ENCODE results near the gene VAMP2.

The VAMP2 gene

DNA sequence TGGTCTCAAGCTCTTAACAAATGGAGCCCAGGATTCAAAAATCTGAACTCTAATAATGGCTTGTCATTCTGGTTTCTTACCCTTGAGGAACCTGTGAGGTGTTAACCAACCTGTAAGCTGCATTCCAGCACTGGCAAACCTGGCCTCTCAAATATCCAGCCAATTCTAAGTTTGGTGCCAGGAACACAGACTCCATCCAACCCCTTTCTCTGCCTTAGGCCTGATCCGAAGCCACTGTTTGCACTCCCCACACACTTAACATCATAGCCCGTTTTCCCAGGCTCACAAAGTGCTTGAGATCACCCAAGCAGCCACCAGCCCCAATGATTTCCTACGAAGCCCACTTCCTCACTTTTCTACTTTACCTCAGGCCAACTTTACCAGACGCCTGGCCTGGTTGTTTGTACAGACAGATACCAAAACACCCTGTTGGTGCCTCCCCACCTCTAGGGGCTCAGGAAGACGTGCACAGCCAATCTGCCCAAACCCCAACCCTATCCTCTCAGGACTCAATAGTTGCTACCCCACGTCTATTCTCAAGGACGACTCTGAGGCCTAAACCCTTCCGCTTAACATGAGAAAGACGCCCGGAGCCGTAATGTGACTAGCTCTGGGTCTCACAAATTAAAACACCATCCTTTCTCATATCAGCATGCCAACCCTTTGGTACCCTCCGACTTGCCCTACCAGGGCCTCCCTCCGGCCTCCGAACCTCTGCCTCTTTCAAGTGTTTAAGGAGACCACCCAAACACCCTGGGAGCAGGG, 7.3 kb downstream of the VAMP2 start:
- DNase-seq (ENCODE audit: low read depth in 2 of 2), result no peak

DNA sequence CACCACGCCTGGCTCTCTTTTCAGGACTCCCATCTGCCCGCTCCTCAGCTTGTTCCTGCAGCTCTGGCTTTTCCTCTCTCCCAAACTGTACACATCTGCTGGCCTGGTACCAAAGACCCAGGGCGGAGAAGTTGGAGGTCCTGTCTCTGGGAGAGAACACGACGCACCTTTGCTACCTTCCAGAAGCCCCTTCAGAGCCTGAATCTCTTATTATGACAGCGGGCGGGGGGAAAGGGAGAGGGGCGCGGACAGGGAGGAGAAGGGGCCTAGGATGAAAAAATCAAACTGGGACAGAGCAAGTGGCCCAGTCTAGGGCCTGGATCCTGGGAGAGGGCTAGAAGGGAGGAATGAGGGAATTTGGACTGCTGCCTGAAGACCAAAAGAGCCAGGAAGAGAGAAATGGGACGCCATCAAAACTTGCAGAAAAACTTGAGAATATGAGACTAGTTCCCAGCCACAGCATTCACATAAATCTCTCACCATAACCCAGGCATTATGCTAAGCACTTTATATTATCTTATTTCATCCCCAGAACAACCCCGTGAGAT, 8.1 kb downstream of the VAMP2 start:
- DNase-seq (ENCODE audit: low read depth in 2 of 2), result no peak

DNA sequence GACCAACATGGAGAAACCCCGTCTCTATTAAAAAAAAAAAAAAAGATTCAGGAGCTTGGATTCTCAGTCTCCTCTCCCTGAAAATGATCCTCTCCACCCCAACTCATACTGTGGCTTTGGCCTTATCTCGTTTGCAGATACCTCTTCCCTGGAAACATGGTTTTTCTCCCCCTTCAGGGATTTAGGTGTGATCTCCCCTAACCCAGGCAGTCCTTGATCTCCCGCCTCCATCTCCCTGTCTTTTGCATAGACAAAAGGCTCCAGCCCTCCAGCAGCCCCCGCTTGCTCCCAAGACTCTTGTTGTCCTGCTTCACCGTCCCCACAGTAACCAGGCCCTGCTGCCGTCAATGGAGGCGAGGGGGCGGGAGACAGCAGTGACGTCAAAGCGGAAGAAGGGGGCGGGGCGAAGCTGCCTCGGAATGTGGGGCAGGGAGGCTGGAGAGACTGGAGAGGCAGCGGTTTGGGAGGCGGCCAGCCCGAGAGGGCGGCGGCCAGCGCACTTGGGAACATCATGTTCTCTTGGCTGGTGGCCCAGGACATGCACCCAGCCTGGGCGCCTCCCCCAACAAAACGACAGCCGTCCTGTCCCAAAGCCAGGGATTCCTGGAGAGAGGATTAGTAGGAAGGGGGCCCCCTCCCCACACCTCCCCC, 8.7 kb downstream of the VAMP2 start:
- DNase-seq (ENCODE audit: low read depth in 2 of 2), result peak; percentile 97

DNA sequence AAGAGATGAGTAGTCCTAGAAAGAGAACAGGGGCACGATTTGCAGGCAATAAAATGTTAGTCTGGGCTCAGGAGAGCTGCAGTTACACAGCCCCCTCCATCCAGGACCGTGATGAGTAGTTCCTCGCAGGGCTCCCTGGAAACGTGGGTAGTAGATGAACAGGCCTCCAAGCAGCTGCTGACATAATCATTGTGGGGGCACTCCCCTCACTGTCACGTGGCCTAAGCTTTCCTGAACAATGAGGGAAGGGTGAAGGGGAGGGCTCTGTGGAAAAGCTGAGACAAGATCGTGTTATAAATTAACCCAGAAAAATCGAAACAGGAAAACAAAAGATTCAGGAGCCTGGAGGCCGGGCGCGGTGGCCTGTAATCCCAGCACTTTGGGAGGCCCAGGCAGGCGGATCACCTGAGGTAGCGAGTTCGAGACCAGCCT, 9.2 kb downstream of the VAMP2 start:
- peak; percentile 92 to 94 for DNase-seq (ENCODE audit: low read depth in 2 of 2)

DNA sequence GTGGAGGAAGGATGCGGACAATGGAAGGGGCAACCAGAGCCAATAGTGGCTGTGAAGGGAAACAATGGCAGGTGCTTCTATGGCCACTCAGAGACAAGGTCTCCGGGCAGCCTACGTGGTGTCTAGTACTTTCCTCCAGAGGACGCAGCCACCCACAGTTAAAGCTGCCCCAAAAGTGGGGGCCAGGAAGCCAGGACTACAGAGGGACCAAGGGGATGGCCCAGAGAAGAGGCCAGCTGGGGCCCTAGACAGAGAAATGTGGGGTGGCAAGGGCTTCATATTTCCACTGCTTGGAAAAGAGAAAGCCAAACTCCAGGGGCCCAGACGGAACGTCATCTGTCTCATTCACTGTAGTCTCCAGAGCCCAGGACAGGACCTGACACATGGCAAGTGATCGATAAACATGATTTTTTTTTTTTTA, 9.7 kb downstream of the VAMP2 start:
- no peak for DNase-seq (ENCODE audit: low read depth in 2 of 2)

DNA sequence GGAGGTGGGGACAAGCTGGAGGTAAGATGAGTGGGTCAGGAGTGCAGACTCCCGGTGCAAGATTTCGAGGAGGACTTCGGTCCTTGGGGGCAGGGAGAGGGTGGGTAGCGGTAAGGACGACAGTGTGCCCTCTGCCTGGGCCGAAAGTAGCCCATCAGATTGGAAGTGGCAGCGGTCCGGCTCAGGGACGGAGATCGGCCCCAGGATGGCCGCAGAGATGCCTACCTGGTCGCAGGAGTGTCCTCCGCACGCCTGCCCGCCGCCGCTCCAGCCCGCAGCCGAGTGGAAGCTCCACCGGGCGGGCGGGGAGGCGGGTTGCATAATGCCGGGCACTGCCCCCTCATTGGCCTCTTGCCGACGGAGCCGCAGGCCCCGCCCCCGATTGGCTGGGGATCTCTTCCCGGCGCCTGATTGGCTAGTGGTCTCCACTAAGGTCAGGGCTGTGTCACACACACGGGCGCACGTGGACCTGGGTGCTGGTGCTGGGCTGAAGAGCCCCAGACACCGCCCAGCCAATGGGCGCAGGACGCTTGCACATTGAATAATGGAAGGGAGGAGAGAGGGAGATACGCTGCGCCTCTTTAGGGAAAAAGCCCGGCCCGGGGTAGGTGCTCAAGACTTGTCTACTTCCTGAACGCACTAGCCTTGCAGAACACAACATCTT, 10.5 kb downstream of the VAMP2 start, which contains the start of gene PER1:
TSS of gene PER1 (minus strand) at position 293 of the 664 bp plus-strand sequence. CDS start 1,698 bp downstream, outside the sequence.
- DNase-seq (ENCODE audit: low read depth in 2 of 2), result peak; percentile 78 to 81

DNA sequence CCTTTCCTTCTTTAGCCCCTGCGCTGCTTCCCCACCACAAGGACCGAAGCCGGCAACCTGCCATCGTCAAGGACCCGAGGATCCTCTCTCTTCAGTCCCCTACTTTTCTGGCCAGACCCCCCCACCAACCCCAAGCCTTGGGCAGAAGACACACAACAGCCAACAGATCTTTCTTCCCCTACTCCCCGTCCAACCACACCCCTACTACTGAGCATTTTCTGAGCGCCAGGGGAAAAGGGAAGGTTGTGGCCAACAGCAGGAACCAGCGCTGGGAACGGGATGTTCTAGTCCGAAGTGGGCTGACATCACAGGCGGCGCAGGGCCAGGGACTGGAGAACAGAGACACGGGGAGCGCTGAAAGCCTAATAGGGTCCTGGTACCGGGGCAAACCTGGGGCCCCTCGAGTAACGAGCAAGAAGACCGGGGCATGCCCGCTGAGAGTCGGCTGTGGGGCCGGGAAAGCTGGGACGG, 11.1 kb downstream of the VAMP2 start:
- no peak for DNase-seq (ENCODE audit: low read depth in 2 of 2)

DNA sequence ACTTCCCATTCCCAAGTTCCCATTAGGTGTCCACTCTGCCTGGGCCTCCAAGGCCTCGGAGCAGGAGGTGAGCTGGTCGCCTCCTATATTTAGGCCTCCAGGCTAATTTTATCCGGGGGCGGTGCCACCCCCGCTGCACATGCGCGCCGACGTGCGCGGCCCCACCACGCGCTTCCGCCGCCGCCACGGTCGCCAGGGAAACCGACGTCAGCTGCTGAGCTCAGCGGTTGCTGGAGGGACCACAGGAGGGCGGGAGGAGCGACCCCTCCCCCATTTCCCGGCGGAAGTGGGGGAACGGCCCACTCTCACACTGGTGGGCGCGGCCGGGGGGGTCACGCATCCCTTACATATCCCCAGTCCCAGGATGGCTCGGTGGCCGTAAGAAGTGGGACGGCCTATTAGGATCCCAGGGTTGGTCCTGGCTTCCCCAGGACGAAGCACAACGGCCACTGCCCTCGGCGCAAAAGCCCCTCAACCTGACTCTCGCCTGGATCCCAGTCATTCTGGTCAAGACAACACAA, 11.6 kb downstream of the VAMP2 start:
- peak; percentile 66 to 67 for DNase-seq (ENCODE audit: low read depth in 2 of 2)

DNA sequence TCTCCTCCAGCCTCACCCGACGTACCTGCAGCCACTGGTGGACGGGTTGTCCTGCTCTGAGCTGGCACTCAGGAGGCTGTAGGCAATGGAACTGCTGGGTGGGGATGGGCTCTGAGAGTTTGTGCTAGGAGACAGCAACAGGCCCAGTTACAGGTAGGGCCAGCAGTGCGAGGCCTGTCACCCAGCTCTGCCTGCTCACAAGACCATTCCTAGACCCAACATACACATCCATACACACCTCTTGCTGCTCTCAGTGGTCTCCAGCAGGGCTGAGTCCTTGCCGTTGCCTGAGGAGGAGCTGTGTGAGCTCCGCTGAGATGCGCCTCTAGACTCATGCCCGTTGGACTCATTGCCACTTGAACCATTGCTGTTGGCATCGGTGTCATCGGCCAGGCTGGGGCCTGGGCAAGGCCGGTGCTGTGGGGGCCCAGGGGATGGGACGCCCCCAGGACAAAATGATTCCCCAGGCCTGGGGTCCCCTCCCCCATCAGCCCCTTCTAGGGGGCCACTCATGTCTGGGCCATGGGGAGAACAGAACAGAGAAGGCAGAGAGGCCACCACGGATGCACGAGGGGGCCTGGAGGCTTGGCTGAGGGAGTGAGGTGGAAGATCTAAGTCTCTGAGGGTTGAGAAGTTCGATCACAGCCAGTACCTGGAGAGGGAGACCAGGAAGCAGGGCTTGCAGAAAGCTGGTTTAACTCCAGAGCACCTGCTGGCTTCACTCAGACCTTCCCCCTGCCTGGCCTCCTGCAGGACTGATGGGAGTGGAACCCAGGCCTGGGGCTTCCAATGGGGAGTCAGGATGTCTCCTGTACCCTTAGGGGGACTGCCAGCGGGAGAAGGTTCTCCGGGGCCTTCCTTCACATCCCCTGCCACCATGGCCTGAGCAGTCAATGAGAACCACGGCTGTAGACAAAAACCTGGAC, 12.3 kb downstream of the VAMP2 start:
- no peak for DNase-seq (ENCODE audit: low read depth in 2 of 2)

DNA sequence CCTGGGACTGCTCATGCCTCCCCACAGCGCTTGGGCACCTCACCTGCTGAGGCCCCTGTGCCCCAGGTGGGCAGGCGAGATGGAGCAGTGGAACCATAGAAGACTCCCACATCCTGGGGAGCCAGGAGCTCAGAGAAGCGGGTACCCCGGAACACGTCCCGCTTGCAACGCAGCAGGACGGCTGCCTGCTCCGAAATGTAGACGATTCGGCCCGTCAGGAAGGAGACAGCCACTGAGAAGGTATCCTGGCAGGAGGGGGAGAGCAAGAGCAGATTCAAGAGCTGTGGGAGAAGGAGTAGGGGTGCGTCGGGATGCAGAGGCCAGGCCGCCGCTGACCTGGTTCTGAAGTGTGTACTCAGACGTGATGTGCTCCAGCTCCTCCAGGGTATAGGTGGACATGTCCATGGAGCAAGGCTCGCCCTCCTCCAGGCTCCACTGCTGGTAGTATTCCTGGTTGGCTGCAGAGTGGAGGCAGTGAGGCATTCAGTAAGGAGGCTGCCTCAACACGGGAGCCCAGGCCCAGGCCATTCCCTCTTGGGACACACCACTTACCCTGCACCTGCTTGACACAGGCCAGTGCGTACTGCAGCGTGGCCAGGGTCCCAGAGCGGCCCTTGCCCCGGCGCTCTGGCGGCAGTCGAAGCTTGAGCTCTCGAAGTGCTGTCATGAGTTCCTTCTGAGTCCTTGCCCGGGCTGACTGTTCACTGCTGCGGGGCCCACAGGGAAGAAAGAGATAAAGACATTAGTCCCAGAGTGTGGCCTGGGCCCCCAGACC, 13.1 kb downstream of the VAMP2 start:
- DNase-seq (ENCODE audit: low read depth in 2 of 2), result no peak

DNA sequence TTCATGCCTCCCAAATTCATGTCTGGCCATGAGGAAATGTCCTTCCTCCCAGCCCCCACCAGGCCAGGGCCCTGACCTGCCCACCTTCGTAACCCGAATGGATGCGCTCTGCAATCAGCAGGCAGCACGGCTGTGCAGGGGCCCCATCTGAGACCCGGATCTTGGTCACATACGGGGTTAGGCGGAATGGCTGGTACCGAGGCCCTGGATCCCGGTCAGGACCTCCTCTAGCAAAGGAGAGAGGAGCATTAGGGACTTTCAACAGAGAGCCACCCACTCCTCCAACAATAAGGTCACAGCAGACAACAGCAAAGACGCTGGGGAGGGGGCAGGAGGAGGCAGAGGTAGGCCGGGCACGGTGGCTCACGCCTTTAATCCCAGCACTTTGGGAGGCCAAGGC, 14.2 kb downstream of the VAMP2 start:
- no peak for DNase-seq (ENCODE audit: low read depth in 2 of 2)

DNA sequence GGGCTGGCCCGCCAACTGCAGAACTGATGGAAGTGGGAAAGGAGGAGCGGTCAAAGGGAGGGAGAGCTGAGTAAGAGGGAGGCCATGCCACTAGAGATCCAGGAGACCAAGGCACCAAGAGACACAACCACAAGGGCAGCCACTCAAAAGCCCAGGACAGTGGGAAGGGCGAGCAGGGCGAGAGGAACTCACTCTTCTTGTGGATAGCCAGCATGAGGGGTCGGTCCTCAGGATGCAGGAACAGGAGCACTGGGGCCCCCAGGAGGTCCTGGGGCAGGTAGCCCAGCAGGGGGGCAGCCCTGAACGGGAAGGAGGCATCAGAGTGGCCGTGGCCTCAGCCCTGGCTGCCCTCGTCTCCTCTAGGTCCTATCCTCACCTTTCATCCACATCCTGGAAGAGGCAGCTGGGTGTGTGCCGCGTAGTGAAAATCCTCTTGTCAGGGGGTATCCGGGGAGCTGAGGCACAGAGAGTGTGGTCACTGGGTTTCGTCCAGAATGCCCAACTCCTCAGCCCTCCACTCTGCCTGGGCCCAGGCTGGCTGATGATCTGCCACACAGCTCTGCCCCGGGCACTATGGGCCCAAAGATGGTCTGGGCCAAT, 14.8 kb downstream of the VAMP2 start:
- DNase-seq (ENCODE audit: low read depth in 2 of 2), result no peak

DNA sequence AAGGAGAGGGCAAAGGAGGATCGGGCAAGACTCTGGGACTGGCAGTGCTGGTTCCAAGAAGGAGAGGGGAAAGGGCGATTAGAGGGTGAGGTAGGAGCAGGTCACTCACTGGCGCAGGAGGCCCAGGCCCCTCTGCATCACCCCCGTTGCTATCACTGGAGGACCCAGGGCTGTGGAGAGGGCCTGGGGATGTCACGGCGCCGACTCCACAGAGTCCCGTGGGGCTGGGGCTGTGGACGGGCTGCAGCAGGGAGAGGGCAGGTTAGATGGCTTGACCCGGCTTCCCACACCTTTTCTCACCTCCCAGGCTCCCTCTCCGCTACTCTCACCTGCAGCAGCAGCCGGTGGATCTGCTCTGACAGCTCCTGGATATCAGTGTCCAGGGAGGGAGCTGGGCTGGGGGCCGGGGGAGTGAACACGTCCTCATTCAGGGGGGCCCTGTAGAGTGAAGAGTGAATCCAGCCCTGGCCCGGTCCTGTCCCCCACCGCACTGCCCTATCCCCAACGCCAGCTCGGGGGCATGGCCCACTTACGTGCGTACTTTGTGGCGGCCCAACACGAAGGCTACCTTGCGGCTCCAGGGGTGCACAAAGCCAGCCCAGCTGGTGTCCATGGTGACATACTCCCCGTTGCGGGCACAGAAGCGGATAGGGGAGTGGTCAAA, 15.5 kb downstream of the VAMP2 start:
- DNase-seq (ENCODE audit: low read depth in 2 of 2), result no peak

DNA sequence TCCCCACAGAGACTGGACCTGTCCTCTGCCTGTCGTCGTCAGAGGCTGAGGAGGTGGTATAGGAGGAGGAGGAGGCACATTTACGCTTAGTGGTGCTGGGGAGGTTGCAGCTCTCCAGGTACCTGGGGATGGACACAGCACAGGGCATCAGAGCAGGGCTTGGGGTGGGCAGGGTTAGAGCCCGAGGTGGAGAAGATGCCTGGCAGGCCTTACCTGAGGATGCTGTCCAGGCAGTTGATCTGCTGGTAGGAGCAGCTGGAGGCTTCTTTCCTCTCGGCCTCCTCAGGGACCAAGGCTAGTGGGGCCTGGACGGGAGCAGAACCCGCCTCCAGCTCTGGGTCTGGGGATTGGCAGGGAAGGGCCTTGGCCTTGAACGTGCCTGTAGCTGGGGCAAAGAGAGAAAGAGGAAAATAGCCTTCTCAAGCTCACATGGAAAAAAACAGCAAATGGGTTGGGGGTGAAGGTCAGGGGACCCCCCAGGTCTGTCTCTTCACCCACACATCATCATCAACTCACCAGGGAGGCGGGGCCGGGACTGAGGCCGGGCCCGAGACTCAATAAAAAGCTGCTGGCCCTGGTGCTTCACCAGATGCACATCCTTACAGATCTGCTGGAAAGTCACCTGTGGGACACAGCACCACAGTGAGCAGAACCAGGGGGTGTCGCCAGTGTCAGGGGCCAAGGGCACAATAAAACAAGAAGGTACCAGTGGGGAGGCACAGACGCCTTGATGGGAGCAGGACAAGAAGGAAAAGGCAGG, 16.2 kb downstream of the VAMP2 start:
- no peak for DNase-seq (ENCODE audit: low read depth in 2 of 2)

DNA sequence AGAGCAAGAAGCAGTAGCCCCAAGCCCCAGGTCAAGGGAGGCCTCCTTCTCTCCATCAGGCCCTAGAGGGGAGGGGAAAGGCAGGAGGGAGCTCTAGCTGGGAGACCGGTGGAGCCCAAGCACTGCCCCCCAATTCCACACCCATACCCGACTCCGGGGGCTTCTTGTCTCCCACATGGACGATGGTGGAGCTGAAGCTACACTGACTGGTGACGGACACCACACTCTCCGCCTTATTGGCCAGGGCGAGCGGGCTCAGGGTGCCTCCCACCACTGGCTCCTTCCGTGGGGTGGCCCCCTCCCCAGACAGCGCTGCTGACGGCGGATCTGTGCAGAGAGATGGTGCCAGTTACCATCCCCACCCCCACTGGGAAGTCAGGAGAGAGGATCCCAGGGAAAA, 16.9 kb downstream of the VAMP2 start:
- DNase-seq (ENCODE audit: low read depth in 2 of 2), result no peak

DNA sequence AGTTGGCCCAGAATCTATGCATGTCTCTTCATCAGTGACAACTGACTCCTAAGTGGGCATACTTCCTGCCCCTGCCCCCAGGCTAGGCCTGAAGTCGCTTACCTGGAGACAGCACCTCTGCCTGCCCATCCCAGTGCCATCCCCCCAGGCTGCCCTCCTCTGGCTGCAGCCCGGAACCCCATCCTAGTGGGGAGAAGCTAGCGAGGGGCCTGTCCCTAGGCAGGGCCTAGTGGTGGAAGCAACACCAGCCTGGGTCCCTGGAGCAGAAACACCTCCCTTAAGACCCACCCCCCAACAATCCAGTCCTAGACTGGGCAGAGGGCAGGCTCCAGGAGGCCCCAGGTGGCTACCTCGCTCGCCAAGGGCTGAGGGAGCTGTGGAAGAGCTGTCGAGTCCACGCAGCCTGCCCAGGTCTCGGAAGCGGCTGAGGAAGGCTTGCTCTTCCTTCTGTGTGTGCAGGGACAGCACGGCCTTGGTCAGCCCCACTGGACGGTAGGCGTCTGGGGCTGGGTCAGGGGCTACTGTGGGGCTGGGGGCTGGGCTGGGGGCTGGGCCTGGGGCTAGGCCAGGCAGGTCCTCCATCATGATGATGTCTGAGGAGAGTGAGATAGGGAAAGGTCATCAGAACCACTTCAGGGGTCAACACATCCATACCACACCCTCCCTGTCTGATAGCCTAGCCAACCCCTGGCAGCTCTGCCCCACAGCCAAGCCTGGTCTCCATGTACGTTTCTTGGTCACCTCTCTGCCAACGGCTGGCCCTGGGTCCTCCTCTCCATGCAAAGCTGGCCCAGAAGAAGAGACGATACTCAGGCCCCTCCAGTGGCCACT, 18.1 kb downstream of the VAMP2 start:
- DNase-seq (ENCODE audit: low read depth in 2 of 2), result no peak

DNA sequence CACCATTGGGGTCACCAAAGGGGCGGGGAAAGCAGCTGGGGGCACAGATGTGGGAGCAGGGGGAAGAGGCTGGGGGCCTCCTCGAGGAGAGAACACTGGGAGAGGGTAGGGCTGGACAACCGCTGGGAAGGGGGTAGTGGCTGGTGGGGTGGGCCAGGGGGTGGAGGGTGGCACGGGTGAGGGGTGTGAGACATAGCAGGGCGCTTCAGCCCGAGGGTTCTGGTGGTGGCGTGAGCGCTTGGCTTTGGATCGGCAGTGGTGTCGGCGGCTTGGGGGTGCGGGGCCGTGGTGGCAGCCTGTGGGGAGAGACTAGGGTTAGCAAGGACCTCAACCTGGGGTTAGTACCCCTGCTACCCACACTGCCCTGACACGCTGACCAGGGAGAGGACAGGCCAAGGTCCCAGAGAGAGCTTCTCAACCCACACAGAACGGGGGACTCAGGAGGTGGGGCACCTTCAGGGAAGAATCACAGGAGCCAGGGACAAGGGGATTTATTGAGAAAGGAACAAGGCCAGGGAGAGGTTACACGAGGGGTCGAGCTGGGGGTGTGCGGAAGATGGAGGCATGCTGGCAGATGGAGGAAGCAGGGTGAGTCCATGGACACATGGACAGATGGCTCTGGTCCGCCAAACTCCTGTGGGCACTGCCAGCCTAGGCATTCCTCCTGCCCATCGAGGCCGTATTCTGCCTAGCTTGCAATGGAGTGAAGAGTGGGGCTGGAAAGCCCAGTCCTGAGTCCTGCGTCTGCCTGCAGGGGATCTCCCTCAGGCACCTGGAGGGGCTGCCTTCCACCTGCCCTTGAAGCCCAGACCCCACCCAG, 19.0 kb downstream of the VAMP2 start:
- DNase-seq (ENCODE audit: low read depth in 2 of 2), result no peak
